ENCODE data around the gene FRMD3. TPM values are rescaled to one million over a fixed set of nuclear protein-coding genes. Genes with fewer than 3 reads are reported as not detected.

FRMD3 gene
- total RNA-seq, 1 experiment from 2014 or later: 0.55 TPM

DNA sequence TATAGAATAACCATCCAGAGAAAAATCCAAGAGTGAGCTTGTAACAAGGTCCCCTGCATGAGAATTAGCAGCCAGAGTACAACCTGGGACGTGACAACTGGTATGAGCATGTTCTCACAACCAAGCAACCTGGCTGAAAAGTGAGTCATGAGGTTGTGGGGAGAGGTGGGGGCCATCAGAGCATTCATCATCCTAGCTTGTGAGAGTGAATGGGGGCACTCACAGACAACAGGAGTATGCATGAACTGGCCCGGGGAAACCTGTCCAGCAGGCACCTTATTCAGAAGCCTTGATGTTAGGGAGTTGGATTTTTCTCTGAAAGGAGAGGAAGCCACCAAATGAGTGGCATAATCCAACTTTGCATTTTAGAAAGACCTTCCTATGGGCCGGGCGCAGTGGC is 113.0 kb downstream of the FRMD3 start:
- Histone ChIP-seq H2AK5ac (ENCODE audit: insufficient read length, low read length) (no peak overlapping the region), H2BK5ac (ENCODE audit: insufficient read length, low read length) (no peak overlapping the region), H4K91ac (ENCODE audit: insufficient read length, low read depth, low read length) (no peak overlapping the region), H3K79me1 (ENCODE audit: insufficient read depth, low read depth, low read length, poor library complexity, severe bottlenecking) (no peaks in the 10 kb centered on the region), H3K27ac (ENCODE audit: insufficient read length, low read depth, low read length) (no peak overlapping the region), H2AFZ (ENCODE audit: low read length) (no peak overlapping the region), H3K4me2 (ENCODE audit: insufficient read depth, insufficient read length, low read length) (no peak overlapping the region), H3K23me2 (ENCODE audit: insufficient read length, low read depth, low read length, poor library complexity, severe bottlenecking) (no peaks in the 10 kb centered on the region), H3K18ac (ENCODE audit: insufficient read length, low read depth, low read length) (no peak overlapping the region), H3K14ac (ENCODE audit: insufficient read depth, low read length) (no peak overlapping the region), H2BK20ac (ENCODE audit: low read depth, low read length, poor library complexity, severe bottlenecking) (no peak overlapping the region), H3T11ph (ENCODE audit: low read length) (no peak overlapping the region), H3K4ac (ENCODE audit: low read depth, low read length) (no peak overlapping the region), H3K23ac (ENCODE audit: insufficient read length, low read depth, low read length) (no peak overlapping the region), H3K9ac (ENCODE audit: extremely low read depth, insufficient read length, low read length) (no peak overlapping the region), H4K5ac (ENCODE audit: insufficient read length, low read depth, low read length) (no peak overlapping the region), H3K27me3 (ENCODE audit: insufficient read depth, low read length) (no peaks in the 10 kb centered on the region), H3K79me2 (ENCODE audit: insufficient read depth, low read length) (no peaks in the 10 kb centered on the region), H2BK15ac (ENCODE audit: low read depth, low read length) (no peak overlapping the region), H3K4me1 (ENCODE audit: insufficient read depth, low read length) (no peaks in the 10 kb centered on the region; the same call in 1 of the 2 replicates), H4K8ac (replicated peaks; ENCODE audit: insufficient read length, low read depth, low read length) (no peak overlapping the region), H4K20me1 (ENCODE audit: control insufficient read depth, insufficient read depth, insufficient read length) (no peaks in the 10 kb centered on the region), H3K56ac (ENCODE audit: insufficient read length, low read depth, low read length) (no peak overlapping the region), H2BK12ac (ENCODE audit: insufficient read length, low read depth, low read length) (no peak overlapping the region), H3K9me3 (ENCODE audit: control insufficient read depth, low read depth, low read length) (no peaks in the 10 kb centered on the region), H2BK120ac (ENCODE audit: low read depth, low read length, poor library complexity, severe bottlenecking) (no peak overlapping the region)
- H3K4me3 Mint-ChIP-seq: no peak overlapping the region
- H3K36me3 Mint-ChIP-seq (ENCODE audit: insufficient read depth in 1 of 3, low read depth in 3 of 3): 0 out of 7 replicates have a peak, but pooled peaks cover 0 to 3% (median 0%) of the 10 kb centered on the region in 3 experiments
- no peaks in the 10 kb centered on the region for H3K27me3 Mint-ChIP-seq (ENCODE audit: low read depth)
- no peak for DNase-seq
- no peak overlapping the region; a peak in 1 of 7 replicates for H3K27ac Mint-ChIP-seq
- no peak for TF ChIP-seq CTCF (conservative IDR thresholded peaks at IDR 0.05)
- no CpG with 5 or more reads among the region's 4 CpGs for WGBS (ENCODE audit: extremely low coverage, insufficient read length, low lambda C conversion rate)
- H3K9me3 Mint-ChIP-seq: no peaks in the 10 kb centered on the region; a peak in 1 of 5 replicates
- peaks cover 9 to 14% of the 10 kb centered on the region in 2 experiments for H3K4me1 Mint-ChIP-seq

All from H9 (cell line).